GM18505 (cell line): ENCODE measurements around the gene FAM169A.
"Not testable (repeated sequence)": the region's sequence is repeated elsewhere in the genome, so short reads cannot be mapped to it uniquely, and the experiment has no call there.

ENCODE experiments used
- ATAC-seq: cut with Tn5 transposase; IDR thresholded peaks from one replicate; pipeline ENCODE4 v1.9.1; 2021; ENCODE audit not compliant: unreplicated experiment
- POLR2A ChIP-seq: IDR thresholded peaks from 4 replicates; pipeline ENCODE4 v1.6.1; 2011; ENCODE audit warnings: borderline replicate concordance; ENCODE audit not compliant: insufficient read depth, insufficient read length; ENCODE audit errors: extremely low read depth

The FAM169A gene

DNA sequence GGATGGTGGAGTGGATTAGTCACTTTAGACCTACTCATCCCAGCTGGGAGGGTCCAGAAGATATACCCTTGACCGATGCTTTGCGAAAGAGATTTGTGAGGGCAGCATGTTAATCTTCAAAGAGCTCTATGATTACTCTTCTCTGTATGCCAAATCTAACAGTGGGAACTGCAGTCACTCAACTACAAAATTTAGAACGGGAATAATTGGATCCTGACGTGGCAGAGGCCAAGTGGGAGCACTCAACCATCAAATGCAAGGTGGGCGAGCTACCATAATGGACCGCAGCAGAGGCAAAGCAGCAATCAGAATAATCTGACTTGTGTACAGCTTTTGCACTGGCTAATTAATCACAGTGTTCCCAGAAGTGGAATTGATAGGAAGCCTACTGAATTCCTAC lies 78.8 kb downstream of the FAM169A start:
- TF ChIP-seq POLR2A, result no peak
- ATAC-seq, result no peak

DNA sequence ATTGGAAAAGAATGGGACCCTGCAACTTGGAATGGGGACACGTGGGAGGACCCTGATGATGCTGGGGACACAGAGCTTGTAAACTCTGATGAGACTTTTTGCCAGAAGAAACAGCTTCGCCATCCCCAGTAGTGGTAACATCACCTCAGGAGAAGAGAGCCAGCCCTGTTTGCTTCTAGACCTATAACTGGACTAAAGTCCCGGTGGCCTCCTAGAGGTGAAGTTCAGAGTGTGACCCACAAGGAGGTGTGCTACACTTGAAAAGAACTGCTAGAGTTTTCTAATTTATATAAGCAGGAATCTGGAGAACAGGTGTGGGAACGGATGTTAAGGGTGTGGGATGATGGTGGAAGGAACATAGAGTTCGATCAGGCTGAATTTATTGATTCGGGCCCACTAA lies 79.3 kb downstream of the FAM169A start:
- TF ChIP-seq POLR2A, result no peak
- no peak for ATAC-seq

DNA sequence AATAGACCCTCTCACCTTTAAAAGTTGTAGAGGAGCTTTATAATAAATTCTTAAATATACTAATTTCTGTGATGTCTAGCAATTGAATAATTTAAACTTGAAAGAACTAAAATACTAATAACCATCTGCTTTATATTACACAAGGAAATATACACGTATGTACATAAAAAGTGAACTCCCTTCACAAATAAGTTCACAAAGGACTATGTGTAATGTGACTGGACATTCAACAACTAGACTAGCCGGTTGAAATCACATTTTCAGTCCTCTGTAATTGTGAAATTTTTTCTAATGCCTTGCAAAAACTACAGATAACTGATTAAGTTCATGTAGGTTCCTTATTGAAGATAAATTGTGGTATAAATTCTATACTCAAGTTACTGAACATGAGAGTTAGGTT lies 87.6 kb downstream of the FAM169A start:
- no peak for TF ChIP-seq POLR2A
- ATAC-seq, result no peak

DNA sequence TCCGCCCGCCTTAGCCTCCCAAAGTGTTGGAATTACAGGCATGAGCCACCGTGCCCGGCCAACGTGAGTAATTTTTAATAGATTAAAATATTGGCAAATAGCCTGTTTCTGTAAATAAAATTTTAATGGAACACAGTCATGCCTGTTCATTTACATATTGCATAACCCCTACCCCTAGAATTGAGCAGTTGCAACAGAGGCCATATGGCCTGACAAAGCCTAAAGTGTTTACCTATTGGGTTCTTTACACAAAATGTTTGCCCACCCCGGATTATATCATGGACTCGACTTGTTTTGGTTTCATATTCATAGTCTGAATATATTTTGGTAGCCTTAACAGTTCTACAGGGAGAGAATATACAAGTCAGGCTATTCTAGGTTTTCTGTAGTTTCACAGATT lies 93.8 kb downstream of the FAM169A start:
- TF ChIP-seq POLR2A, result no peak
- ATAC-seq, result no peak

DNA sequence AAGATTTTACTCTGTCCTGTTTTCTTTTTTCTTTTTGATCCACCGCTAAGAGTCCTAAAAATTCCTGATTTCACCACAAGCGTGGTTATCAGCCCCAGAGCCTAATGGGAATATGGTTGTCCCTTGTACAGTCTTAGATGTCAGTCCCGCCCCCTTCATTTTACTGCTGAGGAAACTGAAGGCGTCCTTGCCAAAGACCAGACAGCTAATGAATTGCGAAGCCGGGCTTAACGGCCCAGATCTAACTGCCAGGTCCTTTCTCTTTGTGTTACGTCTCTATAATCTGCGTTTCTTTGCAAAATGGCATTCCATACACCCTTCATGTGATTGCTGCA lies 98.6 kb downstream of the FAM169A start:
- ATAC-seq, result peak; percentile 8
- no peak for TF ChIP-seq POLR2A

DNA sequence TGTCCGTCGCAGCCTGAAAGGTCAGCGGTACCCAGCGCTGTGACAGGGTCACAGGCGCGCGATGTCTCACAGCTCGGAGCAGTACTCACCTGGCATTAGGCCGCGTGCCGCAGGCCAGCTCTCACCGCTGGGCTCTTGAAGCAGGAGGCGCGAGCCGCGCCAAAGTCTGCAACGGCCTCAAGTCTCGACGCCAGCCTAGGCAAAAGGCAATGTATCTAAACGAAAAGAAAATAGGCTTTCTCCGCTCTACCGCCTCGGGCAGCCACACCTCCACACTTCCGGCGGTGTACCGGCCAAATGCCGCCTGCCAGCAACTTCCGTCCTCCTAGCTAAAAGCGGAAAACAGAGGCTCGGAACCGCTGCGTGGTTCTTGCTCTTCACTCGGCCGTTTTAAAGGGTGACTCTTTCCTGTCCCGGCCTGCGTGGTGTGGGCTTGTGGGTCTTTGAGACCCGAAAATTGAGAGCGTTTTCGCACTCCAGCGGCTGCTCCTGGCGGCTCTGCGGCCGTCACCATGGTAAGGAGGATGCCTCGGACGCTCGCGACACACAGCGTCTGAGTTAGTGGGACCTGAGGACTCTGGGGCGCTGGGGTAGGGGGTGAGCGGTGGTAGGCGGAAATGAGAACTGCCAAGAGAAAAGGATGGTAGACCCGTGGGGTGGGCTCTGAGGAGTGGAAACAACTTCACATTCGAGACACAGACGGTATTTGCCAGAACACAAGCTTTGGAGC lies 99.2 kb downstream of the FAM169A start, which contains the start of the genes GFM2 and NSA2:
Gene GFM2 (minus strand): TSS at position 269 of the 730 bp plus-strand sequence. CDS start 3,375 bp downstream, outside the sequence.
Gene NSA2 (plus strand): TSS at position 401 of the 730 bp plus-strand sequence. CDS start 112 bp downstream, at position 513.
- peak; percentile 79 for TF ChIP-seq POLR2A
- peak; percentile 92 for ATAC-seq

DNA sequence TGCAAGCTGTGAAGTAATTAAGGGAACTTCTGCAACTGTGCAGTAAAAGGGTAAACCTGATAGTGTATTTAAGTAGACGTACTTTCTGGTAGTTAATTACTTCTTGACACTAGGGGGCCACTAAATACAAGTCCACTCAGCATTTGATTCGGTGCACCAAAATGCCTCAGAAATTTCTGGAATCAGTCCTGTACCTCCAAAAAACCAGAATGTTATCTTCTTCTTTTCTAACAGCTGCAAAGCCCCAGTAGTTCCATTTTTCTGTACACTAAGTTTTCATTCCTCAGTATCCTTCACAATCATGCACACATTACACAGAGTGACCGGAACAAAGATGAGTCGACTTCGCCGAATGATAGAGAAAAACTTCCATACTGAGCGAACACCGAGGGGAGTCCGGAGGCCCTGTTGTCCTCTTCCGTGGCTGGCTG lies 99.8 kb downstream of the FAM169A start:
- peak; percentile 42 for ATAC-seq
- TF ChIP-seq POLR2A, result no peak

DNA sequence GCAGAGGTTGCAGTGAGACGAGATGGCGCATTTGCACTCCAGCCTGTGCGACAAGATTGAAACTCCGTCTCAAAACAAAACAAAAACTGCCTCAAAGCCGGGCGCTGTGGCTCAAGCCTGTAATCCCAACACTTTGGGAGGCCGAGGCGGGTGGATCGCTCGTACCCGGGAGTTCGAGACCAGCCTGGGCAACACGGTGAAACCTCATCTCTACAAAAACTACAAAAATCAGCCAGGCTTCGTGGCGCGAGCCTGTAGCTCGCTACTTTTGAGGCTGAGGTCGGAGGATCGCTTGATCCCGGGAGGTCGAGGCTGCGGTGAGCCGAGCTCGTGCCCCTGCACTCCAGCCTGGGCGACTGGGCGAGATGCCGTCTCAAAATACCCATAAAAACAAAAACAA lies 100.3 kb downstream of the FAM169A start:
- no peak for ATAC-seq
- no peak for TF ChIP-seq POLR2A

DNA sequence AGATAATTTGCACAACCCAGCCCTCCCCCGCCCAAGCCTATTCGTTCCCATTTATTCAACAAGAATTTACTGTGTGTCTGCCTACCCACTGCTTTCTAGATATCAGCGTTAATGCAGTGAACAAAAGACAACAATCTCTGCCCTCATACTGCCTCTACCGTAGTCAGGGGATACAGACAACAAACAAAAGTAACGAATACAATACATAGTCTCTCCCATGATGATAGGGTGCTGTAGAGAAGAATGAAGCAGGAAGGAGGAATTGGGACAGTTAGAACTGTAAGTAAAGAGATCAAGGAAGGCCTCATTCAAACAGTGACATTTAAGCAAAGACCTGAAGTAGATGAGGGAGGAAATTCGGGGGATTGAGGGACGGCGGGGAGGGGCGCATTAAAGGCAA lies 101.0 kb downstream of the FAM169A start:
- ATAC-seq, result no peak
- TF ChIP-seq POLR2A, result no peak

DNA sequence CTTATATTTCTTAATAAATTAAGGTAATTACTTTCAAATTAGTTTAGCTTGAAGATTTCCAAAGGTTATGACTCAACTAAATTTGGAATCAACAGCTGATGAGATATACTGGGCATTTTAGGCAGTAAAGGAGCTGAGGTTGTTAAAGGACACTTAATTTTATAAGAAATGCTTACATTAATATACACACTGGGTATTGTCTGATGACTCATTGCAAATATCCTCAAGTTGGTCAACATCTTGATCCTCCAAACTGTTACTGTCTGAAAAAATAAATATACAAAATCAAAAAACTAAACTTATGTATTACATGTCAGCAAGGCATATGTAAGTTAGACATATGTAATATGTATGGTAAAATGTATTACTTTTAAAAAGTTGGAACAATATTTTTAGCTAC lies 102.7 kb downstream of the FAM169A start:
- TF ChIP-seq POLR2A, result no peak
- ATAC-seq, result no peak

DNA sequence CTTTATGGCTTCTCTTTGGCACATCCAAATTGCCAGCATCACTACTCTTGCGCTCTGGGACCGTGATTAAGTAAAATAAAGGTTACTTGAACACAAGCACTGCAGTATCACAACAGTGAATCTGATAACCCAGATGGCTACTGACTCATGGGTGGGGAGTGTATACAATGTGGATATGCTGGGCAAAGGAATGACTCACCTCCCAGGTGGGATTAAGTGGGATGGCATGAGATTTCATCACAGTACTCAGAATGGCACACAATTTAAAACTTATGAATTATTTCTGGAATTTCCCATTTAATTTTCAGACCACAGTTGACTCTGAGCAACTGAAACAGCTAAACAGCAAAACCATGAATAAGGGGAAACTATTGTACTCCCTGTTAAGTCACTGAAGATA lies 103.6 kb downstream of the FAM169A start:
- no peak for ATAC-seq
- TF ChIP-seq POLR2A, result no peak

DNA sequence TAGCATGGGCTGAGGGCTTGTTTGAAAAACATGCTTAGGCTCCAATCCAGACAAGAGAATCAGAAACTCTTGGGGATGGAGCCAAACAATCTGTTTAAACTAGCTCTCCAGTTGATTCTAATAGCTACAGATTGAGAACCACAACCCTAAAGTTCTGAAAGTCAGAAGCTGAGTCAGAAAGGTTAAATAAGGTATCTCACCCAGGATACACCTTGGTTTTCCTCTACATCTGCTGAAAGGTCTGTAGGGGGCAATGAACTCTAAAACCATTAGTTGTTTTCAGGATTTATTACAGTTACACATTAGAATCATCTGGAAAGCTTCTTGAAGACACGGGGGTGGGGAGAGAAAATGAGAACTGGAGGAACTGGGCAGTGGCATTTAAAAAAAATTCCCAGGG lies 104.9 kb downstream of the FAM169A start:
- TF ChIP-seq POLR2A, result no peak
- ATAC-seq, result no peak

DNA sequence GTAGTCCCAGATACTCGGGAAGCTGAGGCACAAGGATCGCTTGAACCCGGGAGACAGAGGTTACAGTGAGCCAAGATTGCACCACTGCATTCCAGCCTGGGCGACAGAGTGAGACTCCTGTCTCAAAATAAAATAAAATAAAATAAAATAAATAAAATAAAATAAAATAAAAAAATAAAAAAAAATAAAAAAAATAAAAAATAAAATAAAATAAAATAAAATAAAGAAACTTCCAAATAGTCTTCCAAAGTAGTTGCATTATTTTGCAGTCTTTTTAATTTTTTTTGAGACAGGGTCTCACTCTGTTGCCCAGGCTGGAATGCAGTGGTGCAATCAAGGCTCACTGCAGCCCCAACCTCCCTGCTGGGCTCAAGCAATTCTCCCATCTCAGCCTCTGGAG lies 117.4 kb downstream of the FAM169A start:
- not testable (repeated sequence) for ATAC-seq

DNA sequence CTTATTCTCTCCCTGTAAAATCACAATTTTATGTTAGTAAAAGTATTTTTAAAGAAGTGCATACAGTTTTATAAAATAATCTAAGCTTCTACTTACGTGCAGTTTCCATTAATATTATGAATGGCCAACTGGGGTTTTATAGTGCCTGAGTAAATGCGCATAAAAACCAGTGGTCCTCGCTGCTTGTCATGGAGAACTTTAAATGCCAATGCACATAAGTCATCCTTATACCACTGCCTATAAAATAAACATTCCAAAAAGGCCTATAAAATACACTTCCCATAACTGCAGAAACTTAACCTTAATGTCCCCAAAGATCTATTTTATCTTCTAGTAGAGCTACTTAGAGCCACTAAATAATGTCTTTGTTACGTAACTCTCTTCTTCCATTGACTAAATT lies 127.8 kb downstream of the FAM169A start:
- no peak for ATAC-seq

DNA sequence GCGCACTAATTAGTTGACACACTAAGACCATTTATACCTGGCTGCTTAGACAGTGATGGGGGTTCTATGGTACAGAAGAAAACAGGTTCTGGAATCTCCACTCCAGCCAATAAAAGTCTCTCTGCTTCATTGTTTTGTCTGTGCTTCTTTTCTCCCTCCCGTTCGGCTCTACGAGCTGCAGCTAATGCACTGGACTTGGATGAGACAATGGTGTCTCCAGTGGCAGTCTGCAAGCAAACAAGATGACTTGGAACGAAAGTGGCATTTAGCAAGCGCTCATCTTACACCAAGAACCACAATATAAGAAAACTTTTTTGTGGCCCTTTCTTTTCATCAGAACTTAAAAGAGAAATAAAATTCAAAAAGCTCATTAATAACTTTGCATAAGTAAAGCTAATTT lies 129.4 kb downstream of the FAM169A start:
- no peak for TF ChIP-seq POLR2A
- ATAC-seq, result no peak

More for the DNA sequence above, 127.8 kb downstream of the FAM169A start:
- no peak for TF ChIP-seq POLR2A
